HEK293 (cell line): ENCODE results near the gene FBXO17.

Source experiments
- GLIS2 ChIP-seq: fragments of 450-650 bp; formaldehyde crosslinking; IDR thresholded peaks from 2 replicates; pipeline ENCODE4 v1.5.1; 2016; ENCODE audit warnings: missing biosample characterization, missing genetic modification characterization
- KLF10 ChIP-seq: fragments of 450-650 bp; IDR thresholded peaks from 2 replicates; pipeline ENCODE4 v1.5.1; 2018; ENCODE audit warnings: missing biosample characterization, mild to moderate bottlenecking, missing genetic modification characterization
- SP7 ChIP-seq: fragments of 450-650 bp; formaldehyde crosslinking; IDR thresholded peaks from 2 replicates; pipeline ENCODE4 v1.5.1; 2016; ENCODE audit warnings: missing biosample characterization, missing genetic modification characterization
- TCF7L2 ChIP-seq: IDR thresholded peaks from 2 replicates; pipeline ENCODE4 v1.6.1; 2011; ENCODE audit warnings: low read depth, mild to moderate bottlenecking, inconsistent platforms, low read length, moderate library complexity, borderline replicate concordance
- ZBTB21 ChIP-seq: fragments of 450-650 bp; formaldehyde crosslinking; IDR thresholded peaks from 2 replicates; pipeline ENCODE4 v1.5.1; 2017; ENCODE audit warnings: missing biosample characterization, missing genetic modification characterization
- ZBTB7A ChIP-seq: fragments of 450-650 bp; formaldehyde crosslinking; IDR thresholded peaks from 2 replicates; pipeline ENCODE4 v1.5.1; 2016; ENCODE audit warnings: low read depth, missing biosample characterization, missing genetic modification characterization
- ZBTB8A ChIP-seq: fragments of 450-650 bp; formaldehyde crosslinking; IDR thresholded peaks from 2 replicates; pipeline ENCODE4 v1.5.1; 2016; ENCODE audit warnings: missing biosample characterization, missing genetic modification characterization
- ZNF112 ChIP-seq: fragments of 450-650 bp; formaldehyde crosslinking; IDR thresholded peaks from 2 replicates; pipeline ENCODE4 v1.5.0; 2017; ENCODE audit warnings: missing biosample characterization, missing genetic modification characterization
- ZNF19 ChIP-seq: fragments of 450-650 bp; formaldehyde crosslinking; IDR thresholded peaks from 2 replicates; pipeline ENCODE4; 2016; ENCODE audit warnings: missing biosample characterization, missing genetic modification characterization, low read depth
- ZNF280C ChIP-seq: fragments of 450-650 bp; formaldehyde crosslinking; IDR thresholded peaks from 2 replicates; pipeline ENCODE4 v1.5.1; 2016; ENCODE audit warnings: missing biosample characterization, missing genetic modification characterization
- ZNF280D ChIP-seq: fragments of 450-650 bp; formaldehyde crosslinking; IDR thresholded peaks from 2 replicates; pipeline ENCODE4 v1.5.1; 2016; ENCODE audit warnings: missing biosample characterization, missing genetic modification characterization
- ZNF324 ChIP-seq: fragments of 450-650 bp; formaldehyde crosslinking; IDR thresholded peaks from 2 replicates; pipeline ENCODE4 v1.5.1; 2016; ENCODE audit warnings: missing biosample characterization, missing genetic modification characterization
- ZNF335 ChIP-seq: fragments of 450-650 bp; formaldehyde crosslinking; conservative IDR thresholded peaks from 2 replicates; pipeline ENCODE4 v1.5.1; 2016; ENCODE audit warnings: missing biosample characterization, missing genetic modification characterization
- ZNF558 ChIP-seq: fragments of 450-650 bp; formaldehyde crosslinking; IDR thresholded peaks from 2 replicates; pipeline ENCODE4 v1.5.1; 2016; ENCODE audit warnings: missing biosample characterization, missing genetic modification characterization
- ZNF561 ChIP-seq: fragments of 450-650 bp; IDR thresholded peaks from 2 replicates; pipeline ENCODE4 v1.5.1; 2018; ENCODE audit warnings: missing biosample characterization, missing genetic modification characterization, borderline replicate concordance
- ZNF660 ChIP-seq: fragments of 450-650 bp; IDR thresholded peaks from 2 replicates; pipeline ENCODE4 v1.5.1; 2018; ENCODE audit warnings: missing biosample characterization, mild to moderate bottlenecking, missing genetic modification characterization
- ZNF664 ChIP-seq: fragments of 450-650 bp; formaldehyde crosslinking; IDR thresholded peaks from 2 replicates; pipeline ENCODE4 v1.5.1; 2016; ENCODE audit warnings: missing biosample characterization, missing genetic modification characterization
- ZNF704 ChIP-seq: fragments of 450-650 bp; formaldehyde crosslinking; IDR thresholded peaks from 2 replicates; pipeline ENCODE4 v1.5.1; 2016; ENCODE audit warnings: missing biosample characterization, missing genetic modification characterization
- TF ChIP-seq, protein P1 (sequence below): fragments of 450-650 bp; formaldehyde crosslinking; IDR thresholded peaks from 2 replicates; pipeline ENCODE4 v1.5.1; 2017; ENCODE audit warnings: missing biosample characterization, missing genetic modification characterization
- TF ChIP-seq, protein P2 (sequence below): fragments of 450-650 bp; formaldehyde crosslinking; IDR thresholded peaks from 2 replicates; pipeline ENCODE4 v1.5.1; 2016; ENCODE audit warnings: missing biosample characterization, missing genetic modification characterization
- TF ChIP-seq, protein P3 (sequence below): fragments of 450-650 bp; formaldehyde crosslinking; IDR thresholded peaks from 2 replicates; pipeline ENCODE4 v1.5.1; 2016; ENCODE audit warnings: missing biosample characterization, missing genetic modification characterization
- TF ChIP-seq, protein P4 (sequence below): fragments of 450-650 bp; formaldehyde crosslinking; conservative IDR thresholded peaks from 2 replicates; pipeline ENCODE4 v1.5.1; 2016; ENCODE audit warnings: low read depth, missing biosample characterization, missing genetic modification characterization
- TF ChIP-seq, protein P5 (sequence below): fragments of 450-650 bp; formaldehyde crosslinking; IDR thresholded peaks from 2 replicates; pipeline ENCODE4 v1.5.1; 2017; ENCODE audit warnings: missing biosample characterization, missing genetic modification characterization
- TF ChIP-seq, protein P6 (sequence below): fragments of 450-650 bp; IDR thresholded peaks from 2 replicates; pipeline ENCODE4 v1.5.1; 2018; ENCODE audit warnings: missing biosample characterization, missing genetic modification characterization

FBXO17 gene

DNA sequence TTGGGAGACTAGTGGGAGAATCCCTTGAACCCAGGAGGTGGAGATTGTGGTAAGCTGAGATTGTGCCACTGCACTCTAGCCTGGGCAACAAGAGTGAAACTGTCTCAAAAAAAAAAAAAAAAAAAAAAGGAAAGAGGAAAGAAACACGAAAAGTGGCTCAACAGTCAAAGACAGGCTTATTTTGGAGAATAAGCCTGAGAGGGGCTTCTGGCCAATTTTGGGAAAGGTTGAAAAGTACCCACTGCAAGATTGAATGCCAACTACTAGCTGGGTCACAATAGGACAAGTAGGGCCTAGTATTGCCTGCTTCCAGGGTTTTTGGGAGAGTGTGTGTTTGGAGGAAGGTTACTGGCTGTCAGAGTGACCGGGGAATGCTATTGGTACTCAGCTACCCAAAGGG, 17.2 kb downstream of the FBXO17 start (continued):
- TF ChIP-seq ZNF704 (tag by site-specific recombination) (no peak), KLF10 (no peak), ZNF664 (tag by site-specific recombination) (0 out of 2 replicates have a peak, but pooled peaks have one; percentile 9), ZNF112 (tag by site-specific recombination) (no peak), ZNF660 (tag by site-specific recombination) (no peak), ZNF280D (peak; percentile 99), ZBTB8A (tag by site-specific recombination) (no peak), ZNF324 (tag by site-specific recombination) (0 out of 2 replicates have a peak, but pooled peaks have one; percentile 23), ZBTB7A (tag by site-specific recombination) (no peak), ZNF19 (no peak), TCF7L2 (no peak), GLIS2 (tag by site-specific recombination) (no peak), ZNF280C (tag by site-specific recombination) (no peak), ZNF558 (tag by site-specific recombination) (0 out of 2 replicates have a peak, but pooled peaks have one; percentile 36), ZNF335 (no peak), ZNF561 (tag by site-specific recombination) (no peak), ZBTB21 (0 out of 2 replicates have a peak, but pooled peaks have one; percentile 13), SP7 (tag by site-specific recombination) (peak; percentile 27; the same call in 1 of the 2 replicates)
- TF ChIP-seq, protein P1, sequence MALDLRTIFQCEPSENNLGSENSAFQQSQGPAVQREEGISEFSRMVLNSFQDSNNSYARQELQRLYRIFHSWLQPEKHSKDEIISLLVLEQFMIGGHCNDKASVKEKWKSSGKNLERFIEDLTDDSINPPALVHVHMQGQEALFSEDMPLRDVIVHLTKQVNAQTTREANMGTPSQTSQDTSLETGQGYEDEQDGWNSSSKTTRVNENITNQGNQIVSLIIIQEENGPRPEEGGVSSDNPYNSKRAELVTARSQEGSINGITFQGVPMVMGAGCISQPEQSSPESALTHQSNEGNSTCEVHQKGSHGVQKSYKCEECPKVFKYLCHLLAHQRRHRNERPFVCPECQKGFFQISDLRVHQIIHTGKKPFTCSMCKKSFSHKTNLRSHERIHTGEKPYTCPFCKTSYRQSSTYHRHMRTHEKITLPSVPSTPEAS (tag by site-specific recombination) = no peak
- TF ChIP-seq, protein P2, sequence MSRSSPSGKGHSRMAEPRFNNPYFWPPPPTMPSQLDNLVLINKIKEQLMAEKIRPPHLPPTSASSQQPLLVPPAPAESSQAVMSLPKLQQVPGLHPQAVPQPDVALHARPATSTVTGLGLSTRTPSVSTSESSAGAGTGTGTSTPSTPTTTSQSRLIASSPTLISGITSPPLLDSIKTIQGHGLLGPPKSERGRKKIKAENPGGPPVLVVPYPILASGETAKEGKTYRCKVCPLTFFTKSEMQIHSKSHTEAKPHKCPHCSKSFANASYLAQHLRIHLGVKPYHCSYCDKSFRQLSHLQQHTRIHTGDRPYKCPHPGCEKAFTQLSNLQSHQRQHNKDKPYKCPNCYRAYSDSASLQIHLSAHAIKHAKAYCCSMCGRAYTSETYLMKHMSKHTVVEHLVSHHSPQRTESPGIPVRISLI (tag by site-specific recombination) = peak; percentile 88
- TF ChIP-seq, protein P3, sequence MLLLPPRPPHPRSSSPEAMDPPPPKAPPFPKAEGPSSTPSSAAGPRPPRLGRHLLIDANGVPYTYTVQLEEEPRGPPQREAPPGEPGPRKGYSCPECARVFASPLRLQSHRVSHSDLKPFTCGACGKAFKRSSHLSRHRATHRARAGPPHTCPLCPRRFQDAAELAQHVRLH (tag by site-specific recombination) = 0 out of 2 replicates have a peak, but pooled peaks have one; percentile 64
- TF ChIP-seq, protein P4, sequence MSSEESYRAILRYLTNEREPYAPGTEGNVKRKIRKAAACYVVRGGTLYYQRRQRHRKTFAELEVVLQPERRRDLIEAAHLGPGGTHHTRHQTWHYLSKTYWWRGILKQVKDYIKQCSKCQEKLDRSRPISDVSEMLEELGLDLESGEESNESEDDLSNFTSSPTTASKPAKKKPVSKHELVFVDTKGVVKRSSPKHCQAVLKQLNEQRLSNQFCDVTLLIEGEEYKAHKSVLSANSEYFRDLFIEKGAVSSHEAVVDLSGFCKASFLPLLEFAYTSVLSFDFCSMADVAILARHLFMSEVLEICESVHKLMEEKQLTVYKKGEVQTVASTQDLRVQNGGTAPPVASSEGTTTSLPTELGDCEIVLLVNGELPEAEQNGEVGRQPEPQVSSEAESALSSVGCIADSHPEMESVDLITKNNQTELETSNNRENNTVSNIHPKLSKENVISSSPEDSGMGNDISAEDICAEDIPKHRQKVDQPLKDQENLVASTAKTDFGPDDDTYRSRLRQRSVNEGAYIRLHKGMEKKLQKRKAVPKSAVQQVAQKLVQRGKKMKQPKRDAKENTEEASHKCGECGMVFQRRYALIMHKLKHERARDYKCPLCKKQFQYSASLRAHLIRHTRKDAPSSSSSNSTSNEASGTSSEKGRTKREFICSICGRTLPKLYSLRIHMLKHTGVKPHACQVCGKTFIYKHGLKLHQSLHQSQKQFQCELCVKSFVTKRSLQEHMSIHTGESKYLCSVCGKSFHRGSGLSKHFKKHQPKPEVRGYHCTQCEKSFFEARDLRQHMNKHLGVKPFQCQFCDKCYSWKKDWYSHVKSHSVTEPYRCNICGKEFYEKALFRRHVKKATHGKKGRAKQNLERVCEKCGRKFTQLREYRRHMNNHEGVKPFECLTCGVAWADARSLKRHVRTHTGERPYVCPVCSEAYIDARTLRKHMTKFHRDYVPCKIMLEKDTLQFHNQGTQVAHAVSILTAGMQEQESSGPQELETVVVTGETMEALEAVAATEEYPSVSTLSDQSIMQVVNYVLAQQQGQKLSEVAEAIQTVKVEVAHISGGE = no peak
- TF ChIP-seq, protein P5, sequence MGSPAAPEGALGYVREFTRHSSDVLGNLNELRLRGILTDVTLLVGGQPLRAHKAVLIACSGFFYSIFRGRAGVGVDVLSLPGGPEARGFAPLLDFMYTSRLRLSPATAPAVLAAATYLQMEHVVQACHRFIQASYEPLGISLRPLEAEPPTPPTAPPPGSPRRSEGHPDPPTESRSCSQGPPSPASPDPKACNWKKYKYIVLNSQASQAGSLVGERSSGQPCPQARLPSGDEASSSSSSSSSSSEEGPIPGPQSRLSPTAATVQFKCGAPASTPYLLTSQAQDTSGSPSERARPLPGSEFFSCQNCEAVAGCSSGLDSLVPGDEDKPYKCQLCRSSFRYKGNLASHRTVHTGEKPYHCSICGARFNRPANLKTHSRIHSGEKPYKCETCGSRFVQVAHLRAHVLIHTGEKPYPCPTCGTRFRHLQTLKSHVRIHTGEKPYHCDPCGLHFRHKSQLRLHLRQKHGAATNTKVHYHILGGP (tag by site-specific recombination) = no peak
- TF ChIP-seq, protein P6, sequence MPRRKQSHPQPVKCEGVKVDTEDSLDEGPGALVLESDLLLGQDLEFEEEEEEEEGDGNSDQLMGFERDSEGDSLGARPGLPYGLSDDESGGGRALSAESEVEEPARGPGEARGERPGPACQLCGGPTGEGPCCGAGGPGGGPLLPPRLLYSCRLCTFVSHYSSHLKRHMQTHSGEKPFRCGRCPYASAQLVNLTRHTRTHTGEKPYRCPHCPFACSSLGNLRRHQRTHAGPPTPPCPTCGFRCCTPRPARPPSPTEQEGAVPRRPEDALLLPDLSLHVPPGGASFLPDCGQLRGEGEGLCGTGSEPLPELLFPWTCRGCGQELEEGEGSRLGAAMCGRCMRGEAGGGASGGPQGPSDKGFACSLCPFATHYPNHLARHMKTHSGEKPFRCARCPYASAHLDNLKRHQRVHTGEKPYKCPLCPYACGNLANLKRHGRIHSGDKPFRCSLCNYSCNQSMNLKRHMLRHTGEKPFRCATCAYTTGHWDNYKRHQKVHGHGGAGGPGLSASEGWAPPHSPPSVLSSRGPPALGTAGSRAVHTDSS (tag by site-specific recombination) = no peak
